CD4-positive, alpha-beta memory T cell (primary cell): ENCODE data around the gene PYY. TPM values are rescaled to one million over a fixed set of nuclear protein-coding genes. Genes with fewer than 3 reads are reported as not detected.
"Not testable (repeated sequence)": the region's sequence is repeated elsewhere in the genome, so short reads cannot be mapped to it uniquely, and the experiment has no call there.

Source experiments
- CTCF ChIA-PET: fragments of 350-600 bp; sonication (Branson Sonifier 250); formaldehyde crosslinking; loops from one replicate; lab custom pipeline; 2021; ENCODE audit warnings: inconsistent platforms; ENCODE audit not compliant: partially characterized antibody; lab: Charles Lee
- POLR2A ChIA-PET: fragments of 350-600 bp; sonication (Branson Sonifier 250); formaldehyde crosslinking; loops from one replicate; lab custom pipeline; 2021; ENCODE audit not compliant: partially characterized antibody; lab: Charles Lee
- DNase-seq, 5 donors: peaks; one replicate each; pipeline versions ENCODE4 v3.0.0 to v3.0.0-alpha.2; 2020 to 2022; ENCODE audit warnings: mixed read lengths in 1 of 5
- H3K27ac ChIP-seq: one replicate; pipeline ENCODE4 v1.7.0; 2013; ENCODE audit warnings: low read depth, low read length
- H3K27me3 ChIP-seq: 2 replicates; pipeline ENCODE4 v1.7.0; 2013; ENCODE audit warnings: mild to moderate bottlenecking, low read length, moderate library complexity; ENCODE audit not compliant: insufficient read depth
- H3K36me3 ChIP-seq: 2 replicates; pipeline ENCODE4 v1.7.0; 2013; ENCODE audit warnings: mild to moderate bottlenecking, low read length, moderate library complexity; ENCODE audit not compliant: insufficient read depth
- H3K4me1 ChIP-seq: 2 replicates; pipeline ENCODE4 v1.7.0; 2013; ENCODE audit warnings: mild to moderate bottlenecking, low read length, moderate library complexity; ENCODE audit not compliant: insufficient read depth
- H3K4me3 ChIP-seq, 2 donors: one replicate each; pipeline ENCODE4 v1.7.0; 2013; ENCODE audit warnings: low read length in 2 of 2, mild to moderate bottlenecking in 1 of 2
- H3K9me3 ChIP-seq, 2 donors: one replicate each; pipeline ENCODE4 v1.7.0; 2013; ENCODE audit warnings: low read length in 2 of 2, control low read depth in 1 of 2; ENCODE audit not compliant: control insufficient read depth in 1 of 2
- H3K27ac Mint-ChIP-seq, 7 donors: one replicate each; pipeline ENCODE4 v1.8.0; 2020 to 2021; ENCODE audit warnings: mixed read lengths in 7 of 7, mild to moderate bottlenecking in 6 of 7, inconsistent platforms in 3 of 7, moderate library complexity in 3 of 7
- H3K27me3 Mint-ChIP-seq, 2 donors: one replicate each; pipeline ENCODE4 v1.8.0; 2020 to 2021; ENCODE audit warnings: mixed read lengths in 2 of 2
- H3K36me3 Mint-ChIP-seq, 2 donors: one replicate each; pipeline ENCODE4 v1.8.0; 2020 to 2021; ENCODE audit warnings: mixed read lengths in 2 of 2, inconsistent platforms in 1 of 2, mild to moderate bottlenecking in 1 of 2
- H3K4me1 Mint-ChIP-seq, 4 donors: one replicate each; pipeline ENCODE4 v1.8.0; 2020 to 2021; ENCODE audit warnings: mixed read lengths in 4 of 4, mild to moderate bottlenecking in 1 of 4
- H3K4me3 Mint-ChIP-seq, 8 donors: one replicate each; pipeline ENCODE4 v1.8.0; 2020 to 2021; ENCODE audit warnings: mixed read lengths in 8 of 8, mild to moderate bottlenecking in 7 of 8, moderate library complexity in 6 of 8, inconsistent platforms in 3 of 8
- H3K9me3 Mint-ChIP-seq, 8 donors: one replicate each; pipeline ENCODE4 v1.8.0; 2020 to 2021; ENCODE audit warnings: mixed read lengths in 8 of 8, mild to moderate bottlenecking in 5 of 8, inconsistent platforms in 3 of 8, moderate library complexity in 1 of 8
- intact Hi-C: fragments of 100-400 bp; cut with micrococcal nuclease; formaldehyde crosslinking; loops from one replicate; pipeline ENCODE4 v1.15.1; 2023
- polyA plus RNA-seq, 2 donors: library from polyadenylated mRNA; unstranded; fragments of 300-500 nt; fragmentation: Illumina TruSeq; gene quantifications; one replicate each; pipeline ENCODE4 v1.2.3, GENCODE V29; 2021
- total RNA-seq, 2 experiments: library from RNA; stranded (reverse); gene quantifications; one replicate each; pipeline ENCODE4 v1.2.3, GENCODE V29; 2021

PYY gene
- total and polyA plus RNA-seq, 4 experiments from 2014 or later, result not detected

DNA sequence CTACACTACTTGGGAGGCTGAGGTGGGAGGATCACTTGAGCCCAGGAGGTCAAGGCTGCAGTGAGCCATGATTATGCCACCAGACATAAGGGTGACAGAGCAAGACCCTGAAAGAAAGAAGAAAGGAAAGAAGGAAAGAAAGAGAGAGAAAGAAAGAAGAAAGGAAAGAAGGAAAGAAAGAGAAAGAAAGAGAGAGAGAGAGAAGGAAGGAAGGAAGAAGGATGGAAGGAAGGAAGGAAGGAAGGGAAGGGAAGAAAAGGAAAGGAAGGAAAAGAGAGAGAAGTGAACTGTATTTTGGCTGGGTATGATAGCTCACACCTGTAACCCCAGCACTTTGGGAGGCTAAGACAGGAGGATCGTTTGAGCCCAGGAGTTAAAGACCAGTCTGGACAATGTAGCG, 24.3 kb upstream of the PYY start:
- Histone ChIP-seq H3K27me3 (peaks cover 15% of the 10 kb centered on the region), H3K36me3 (no peaks in the 10 kb centered on the region), H3K27ac (no peak overlapping the region), H3K9me3 (no peaks in the 10 kb centered on the region), H3K4me3 (no peak overlapping the region), H3K4me1 (no peaks in the 10 kb centered on the region)
- Mint-ChIP-seq H3K36me3 (no peaks in the 10 kb centered on the region), H3K27ac (no peak overlapping the region), H3K27me3 (peaks cover 21 to 26% of the 10 kb centered on the region in 2 donors), H3K9me3 (no peaks in the 10 kb centered on the region), H3K4me1 (peaks cover 0 to 3% (median 1%) of the 10 kb centered on the region in 4 donors), H3K4me3 (peak overlapping the region in 1 of 8 donors; percentile 63)
- intact Hi-C loops, result no loop called here
- ChIA-PET POLR2A (no interaction called here), CTCF (no interaction called here)
- DNase-seq, result no peak

DNA sequence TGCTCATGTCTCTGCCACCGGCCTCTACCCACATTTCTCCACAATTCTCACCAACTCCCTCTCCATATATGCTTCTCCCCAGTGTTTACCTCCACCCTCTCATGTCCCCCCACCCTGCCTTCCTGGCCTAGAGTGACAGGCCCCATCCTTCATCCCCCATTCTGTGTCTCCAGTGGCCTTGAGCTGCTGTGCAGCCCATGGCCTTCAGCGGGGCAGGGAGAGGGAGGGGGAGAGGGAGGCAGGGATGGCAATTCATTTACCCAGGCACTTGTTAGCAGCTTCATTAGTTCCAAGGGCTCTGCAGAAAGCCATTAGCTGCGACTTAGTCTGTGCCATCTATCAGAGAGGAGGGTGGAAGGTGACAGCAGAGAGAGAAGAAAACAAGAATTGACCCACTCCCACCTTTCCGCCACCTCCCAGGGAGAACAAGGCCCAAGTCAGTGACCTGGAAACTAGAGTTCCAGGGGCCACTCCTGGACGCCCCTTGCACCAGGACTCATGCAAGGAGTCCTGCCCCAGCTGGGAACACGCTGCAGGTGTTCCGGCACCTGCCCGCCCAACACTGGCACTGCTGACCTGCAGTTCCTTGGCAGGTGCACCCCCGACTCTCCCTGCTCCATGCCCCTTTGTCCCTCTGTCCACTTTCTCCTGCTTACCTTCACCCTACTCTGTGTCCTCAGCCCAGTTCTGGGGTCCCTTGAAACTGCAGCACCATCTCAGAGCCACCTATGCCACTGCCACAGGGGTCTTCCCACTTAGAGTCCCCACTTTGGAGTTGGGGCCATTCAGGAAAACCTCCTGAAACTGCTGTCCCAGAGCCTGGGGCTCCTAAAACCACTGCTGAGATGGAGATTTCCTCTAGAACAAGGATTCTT, 23.5 kb upstream of the PYY start:
- H3K27ac ChIP-seq, result no peak overlapping the region
- CTCF ChIA-PET, result no interaction called here
- DNase-seq, result no peak

DNA sequence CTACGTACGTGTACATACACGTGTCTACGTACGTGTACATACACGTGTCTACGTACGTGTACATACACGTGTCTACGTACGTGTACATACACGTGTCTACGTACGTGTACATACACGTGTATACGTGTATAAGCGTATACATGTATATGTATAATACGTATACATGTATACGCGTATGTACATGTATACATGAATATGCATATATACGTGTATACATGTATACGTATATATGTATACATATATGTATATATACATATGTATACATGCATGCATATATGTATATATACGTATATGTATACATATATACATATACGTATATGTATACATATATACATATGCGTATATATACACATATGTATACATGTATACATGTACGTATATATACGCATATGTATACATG, 22.2 kb upstream of the PYY start:
- H3K4me1 ChIP-seq, result no peaks in the 10 kb centered on the region
- no peaks in the 10 kb centered on the region for H3K9me3 ChIP-seq
- H3K36me3 ChIP-seq, result no peaks in the 10 kb centered on the region
- no peak overlapping the region for H3K27ac Mint-ChIP-seq
- CTCF ChIA-PET, result no interaction called here
- no peak for DNase-seq
- H3K27me3 ChIP-seq, result peaks cover 4% of the 10 kb centered on the region
- H3K4me1 Mint-ChIP-seq, result peaks cover 0 to 3% (median under 1%) of the 10 kb centered on the region in 4 donors
- no peaks in the 10 kb centered on the region for H3K9me3 Mint-ChIP-seq
- POLR2A ChIA-PET, result no interaction called here
- no peak overlapping the region for H3K4me3 ChIP-seq
- H3K27ac ChIP-seq, result no peak overlapping the region
- intact Hi-C loops, result no loop called here
- no peak overlapping the region for H3K4me3 Mint-ChIP-seq
- H3K27me3 Mint-ChIP-seq, result peaks cover 4 to 12% of the 10 kb centered on the region in 2 donors
- no peaks in the 10 kb centered on the region for H3K36me3 Mint-ChIP-seq

More for the DNA sequence above, 23.5 kb upstream of the PYY start:
- no peaks in the 10 kb centered on the region for H3K4me1 Mint-ChIP-seq
- H3K27me3 Mint-ChIP-seq, result peaks cover 13 to 19% of the 10 kb centered on the region in 2 donors
- H3K36me3 Mint-ChIP-seq, result no peaks in the 10 kb centered on the region
- Histone ChIP-seq H3K27me3 (peaks cover 6% of the 10 kb centered on the region), H3K36me3 (no peaks in the 10 kb centered on the region), H3K4me3 (no peak overlapping the region), H3K9me3 (no peaks in the 10 kb centered on the region), H3K4me1 (no peaks in the 10 kb centered on the region)
- no peak overlapping the region for H3K4me3 Mint-ChIP-seq
- intact Hi-C loops, result no loop called here
- no peaks in the 10 kb centered on the region for H3K9me3 Mint-ChIP-seq
- no peak overlapping the region for H3K27ac Mint-ChIP-seq
- POLR2A ChIA-PET, result no interaction called here

DNA sequence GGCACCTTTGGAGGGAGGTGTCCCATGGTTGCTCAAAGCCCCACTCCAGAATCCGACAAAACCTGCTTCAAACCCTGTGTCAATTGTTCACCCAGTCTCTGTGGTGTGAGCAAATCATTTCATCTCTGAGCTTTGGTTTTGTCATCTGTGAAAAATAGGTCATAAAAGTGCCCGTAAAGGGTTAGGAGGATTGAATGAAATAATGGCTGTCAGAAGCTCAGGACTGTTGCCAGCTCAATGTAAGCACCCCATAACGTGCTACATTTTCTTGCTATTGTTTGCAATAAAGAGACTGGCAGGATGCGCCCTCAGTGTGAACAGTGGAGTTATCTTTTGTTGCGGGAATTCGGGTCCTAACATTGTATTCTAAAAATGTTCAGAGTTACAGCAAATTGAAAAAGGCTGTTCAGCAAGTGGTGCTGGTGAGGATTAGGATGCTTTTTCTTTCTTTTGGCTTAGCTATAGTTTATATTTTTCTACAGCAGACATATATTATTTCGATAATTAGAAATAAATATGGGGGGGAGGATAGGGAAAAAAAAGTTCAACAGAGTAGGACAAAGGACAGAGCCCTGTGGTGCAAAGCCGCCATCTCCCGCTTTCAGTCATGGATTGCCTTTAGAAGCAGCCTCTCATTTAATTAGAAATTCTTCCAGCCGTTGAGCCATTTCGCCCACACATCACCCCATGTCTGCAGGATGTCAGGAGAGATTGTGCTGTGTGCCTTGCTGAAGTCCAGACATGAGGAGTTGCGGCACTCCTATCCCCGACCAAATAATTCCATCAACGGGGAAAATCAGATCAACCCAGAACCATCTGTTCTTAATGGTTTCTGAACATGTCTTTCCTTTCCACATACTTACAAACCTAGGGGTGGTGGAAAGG, 20.9 kb upstream of the PYY start:
- no peak overlapping the region for H3K4me3 ChIP-seq
- H3K27me3 ChIP-seq, result peaks cover 4% of the 10 kb centered on the region
- H3K9me3 ChIP-seq, result no peaks in the 10 kb centered on the region
- no peaks in the 10 kb centered on the region for H3K36me3 ChIP-seq
- ChIA-PET POLR2A (no interaction called here), CTCF (interaction anchor here (1.6 kb wide), 1 partner anchor 31 kb away, joined by 3 read pairs; no protein-coding TSS in a partner anchor)
- no peak overlapping the region for H3K27ac ChIP-seq
- Mint-ChIP-seq H3K4me3 (no peak overlapping the region), H3K4me1 (peaks cover 0 to 3% (median under 1%) of the 10 kb centered on the region in 4 donors), H3K27ac (no peak overlapping the region), H3K27me3 (peaks cover 4 to 12% of the 10 kb centered on the region in 2 donors), H3K36me3 (no peaks in the 10 kb centered on the region), H3K9me3 (no peaks in the 10 kb centered on the region)
- DNase-seq, result no peak
- no peaks in the 10 kb centered on the region for H3K4me1 ChIP-seq
- intact Hi-C loops, result no loop called here

DNA sequence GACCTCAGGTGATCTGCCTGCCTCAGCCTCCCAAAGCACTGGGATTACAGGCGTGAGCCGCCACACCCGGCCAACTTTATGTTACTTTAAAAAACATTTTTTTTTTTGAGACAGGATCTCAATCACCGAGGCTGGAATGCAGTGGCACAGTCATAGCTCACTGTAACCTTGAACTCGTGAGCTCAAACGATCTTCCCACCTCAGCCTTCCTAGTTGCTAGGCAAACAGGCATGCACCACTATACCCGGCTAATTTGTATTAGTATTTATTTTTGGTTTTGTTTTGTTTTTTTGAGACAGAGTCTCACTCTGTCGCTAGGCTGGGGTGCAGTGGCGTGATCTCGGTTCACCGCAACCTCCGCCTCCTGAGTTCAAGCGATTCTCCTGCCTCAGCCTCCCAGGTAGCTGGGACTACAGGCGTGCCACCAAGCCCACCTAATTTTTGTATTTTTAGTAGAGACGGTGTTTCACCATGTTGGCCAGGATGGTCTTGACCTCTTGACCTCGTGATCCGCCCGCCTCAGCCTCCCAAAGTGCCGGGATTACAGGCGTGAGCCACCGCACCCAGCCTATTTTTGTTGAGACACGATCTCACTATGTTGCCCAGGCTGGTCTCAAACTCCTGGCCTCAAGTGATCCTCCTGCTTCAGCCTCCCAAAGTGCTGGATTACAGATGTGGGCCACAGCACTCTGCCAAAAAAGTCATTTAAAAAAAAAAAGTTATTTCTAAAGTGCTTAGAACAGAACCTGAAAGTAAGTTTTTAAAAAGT, 18.9 kb upstream of the PYY start:
- H3K27me3 Mint-ChIP-seq, DNase-seq, intact Hi-C loops, H3K4me3 Mint-ChIP-seq, H3K9me3 ChIP-seq, H3K4me1 Mint-ChIP-seq, H3K36me3 ChIP-seq, H3K36me3 Mint-ChIP-seq, H3K27ac ChIP-seq, H3K4me3 ChIP-seq, H3K27me3 ChIP-seq, H3K4me1 ChIP-seq, H3K9me3 Mint-ChIP-seq, H3K27ac Mint-ChIP-seq, POLR2A ChIA-PET: not testable (repeated sequence)
- CTCF ChIA-PET, result interaction anchor here (1.1 kb wide), 1 partner anchor 72 kb away, joined by 3 read pairs; no protein-coding TSS in a partner anchor

DNA sequence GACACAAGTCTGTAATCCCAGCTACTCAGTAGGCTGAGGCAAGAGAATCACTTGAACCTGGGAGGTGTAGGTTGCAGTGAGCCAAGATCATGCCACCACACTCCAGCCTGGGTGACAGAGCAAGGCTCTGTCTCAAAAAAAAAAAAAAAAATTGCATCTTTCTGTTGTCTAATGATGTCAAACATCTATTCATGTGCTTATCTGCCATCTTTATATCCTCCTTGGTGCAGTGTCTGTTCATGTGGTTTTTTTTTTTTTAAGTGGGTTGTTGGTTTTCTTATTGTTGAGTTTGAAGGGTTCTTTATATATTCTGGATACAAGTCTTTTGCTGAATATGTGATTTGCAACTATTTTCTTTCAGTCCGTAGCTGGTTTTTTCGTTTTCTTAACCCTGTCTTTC, 17.7 kb upstream of the PYY start:
- H3K9me3 ChIP-seq, H3K27ac Mint-ChIP-seq, H3K9me3 Mint-ChIP-seq, H3K36me3 ChIP-seq, H3K4me1 Mint-ChIP-seq, H3K27ac ChIP-seq, H3K4me3 Mint-ChIP-seq, H3K36me3 Mint-ChIP-seq, POLR2A ChIA-PET, H3K27me3 Mint-ChIP-seq, H3K4me1 ChIP-seq, H3K27me3 ChIP-seq, intact Hi-C loops, H3K4me3 ChIP-seq: not testable (repeated sequence)
- CTCF ChIA-PET, result interaction anchor here (0.8 to 1.1 kb wide), 2 partner anchors 10 to 73 kb away, joined by 3 read pairs; no protein-coding TSS in a partner anchor
- peak in 1 of 5 donors; percentile 13 for DNase-seq
